Osteoblast (primary cell): ENCODE data around the gene STAT1. TPM values are rescaled to one million over a fixed set of nuclear protein-coding genes. Genes with fewer than 3 reads are reported as not detected.

Experiments used
- DNase-seq: peaks from one replicate; pipeline ENCODE4 v3.0.0; 2011; ENCODE audit warnings: low spot score, mixed read lengths; ENCODE audit not compliant: insufficient read length; ENCODE audit errors: missing footprints
- H2AFZ ChIP-seq: 2 replicates; pipeline ENCODE4 v1.6.0; 2011; ENCODE audit warnings: mild to moderate bottlenecking, low read length
- H3K27ac ChIP-seq: 2 replicates; pipeline ENCODE4 v1.5.1; 2011; ENCODE audit warnings: mild to moderate bottlenecking, low read depth, low read length, moderate library complexity
- H3K27me3 ChIP-seq: 2 replicates; pipeline ENCODE4 v1.6.0; 2012; ENCODE audit warnings: mild to moderate bottlenecking, control low read depth, inconsistent platforms, low read length, moderate library complexity; ENCODE audit not compliant: insufficient read depth
- H3K36me3 ChIP-seq: 2 replicates; pipeline ENCODE4 v1.5.1; 2011; ENCODE audit warnings: mild to moderate bottlenecking, low read length, control low read depth, moderate library complexity; ENCODE audit not compliant: insufficient read depth
- H3K4me1 ChIP-seq: 2 replicates; pipeline ENCODE4 v1.5.1; 2011; ENCODE audit warnings: mild to moderate bottlenecking, low read length, control low read depth, moderate library complexity; ENCODE audit not compliant: insufficient read depth
- H3K4me2 ChIP-seq: 2 replicates; pipeline ENCODE4 v1.6.0; 2011; ENCODE audit warnings: mild to moderate bottlenecking, low read length; ENCODE audit not compliant: insufficient read depth
- H3K4me3 ChIP-seq: fragments of 200-600 bp; sonication (generic); 3 replicates; pipeline ENCODE4 v1.5.1; 2012; ENCODE audit warnings: mild to moderate bottlenecking, low read length, inconsistent platforms; ENCODE audit not compliant: insufficient read depth
- H3K79me2 ChIP-seq: 2 replicates; pipeline ENCODE4 v1.6.0; 2012; ENCODE audit warnings: mild to moderate bottlenecking, low read length, control low read depth, inconsistent platforms; ENCODE audit not compliant: insufficient read depth
- H3K9me3 ChIP-seq: 2 replicates; pipeline ENCODE4 v1.5.1; 2011; ENCODE audit warnings: low read depth, low read length, control low read depth
- H4K20me1 ChIP-seq: 2 replicates; pipeline ENCODE4 v1.6.0; 2012; ENCODE audit warnings: mild to moderate bottlenecking, low read length, control low read depth; ENCODE audit not compliant: insufficient read depth
- CTCF ChIP-seq: IDR thresholded peaks from 2 replicates; pipeline ENCODE4 v1.5.1; 2011; ENCODE audit warnings: mild to moderate bottlenecking, low read depth, low read length, moderate library complexity; ENCODE audit errors: extremely low read depth
- total RNA-seq: library from RNA; depleted of rRNA; stranded (reverse); fragments of >200 nt; gene quantifications from 2 replicates; pipeline ENCODE4 v1.2.3, GENCODE V29; 2012

Gene STAT1
- total RNA-seq, 1 donor: 530 TPM

- TF ChIP-seq CTCF: no peak
Measured at GRCh38 chr2:191056228-191056627, 42.3 kb upstream of the STAT1 start.

GRCh38 chr2:191053256-191053655, 39.3 kb upstream of the STAT1 start:
- Histone ChIP-seq H3K27ac (no peak overlapping the region), H4K20me1 (no peaks in the 10 kb centered on the region), H3K79me2 (no peaks in the 10 kb centered on the region), H3K27me3 (no peaks in the 10 kb centered on the region), H3K4me3 (no peak overlapping the region), H3K4me1 (peaks cover 38% of the 10 kb centered on the region), H3K36me3 (no peaks in the 10 kb centered on the region), H2AFZ (no peak overlapping the region), H3K4me2 (no peak overlapping the region), H3K9me3 (no peaks in the 10 kb centered on the region)
- no peak for TF ChIP-seq CTCF
- no peak for DNase-seq

More at GRCh38 chr2:191056228-191056627, 42.3 kb upstream of the STAT1 start:
- DNase-seq: no peak
- Histone ChIP-seq H3K4me1 (peaks cover 13% of the 10 kb centered on the region), H3K36me3 (no peaks in the 10 kb centered on the region), H3K4me2 (no peak overlapping the region), H3K27me3 (no peaks in the 10 kb centered on the region), H3K79me2 (no peaks in the 10 kb centered on the region), H4K20me1 (no peaks in the 10 kb centered on the region), H3K9me3 (no peaks in the 10 kb centered on the region), H3K27ac (no peak overlapping the region), H2AFZ (no peak overlapping the region), H3K4me3 (no peak overlapping the region)

GRCh38 chr2:191051825-191052778, 38.1 kb upstream of the STAT1 start:
- peak overlapping the region; percentile 96 for H3K27ac ChIP-seq
- peak overlapping the region; percentile 33 for H3K4me2 ChIP-seq
- no peaks in the 10 kb centered on the region for H3K79me2 ChIP-seq
- peaks cover 50% of the 10 kb centered on the region for H3K4me1 ChIP-seq
- peak overlapping the region; percentile 38 for H2AFZ ChIP-seq
- no peaks in the 10 kb centered on the region for H3K36me3 ChIP-seq
- H3K9me3 ChIP-seq: no peaks in the 10 kb centered on the region
- TF ChIP-seq CTCF: peak; percentile 67
- H3K4me3 ChIP-seq: no peak overlapping the region
- no peaks in the 10 kb centered on the region for H3K27me3 ChIP-seq
- H4K20me1 ChIP-seq: no peaks in the 10 kb centered on the region
- DNase-seq: no peak

GRCh38 chr2:191051177-191051576, 37.2 kb upstream of the STAT1 start:
- no peaks in the 10 kb centered on the region for H3K36me3 ChIP-seq
- peaks cover 52% of the 10 kb centered on the region for H3K4me1 ChIP-seq
- peak overlapping the region; percentile 96 for H3K27ac ChIP-seq
- no peaks in the 10 kb centered on the region for H3K79me2 ChIP-seq
- H2AFZ ChIP-seq: no peak overlapping the region
- H4K20me1 ChIP-seq: no peaks in the 10 kb centered on the region
- TF ChIP-seq CTCF: no peak
- H3K4me2 ChIP-seq: peak overlapping the region; percentile 53
- DNase-seq: peak; percentile 8
- peak overlapping the region; percentile 4 for H3K4me3 ChIP-seq
- H3K27me3 ChIP-seq: no peaks in the 10 kb centered on the region
- no peaks in the 10 kb centered on the region for H3K9me3 ChIP-seq
